ENCODE measurements around the gene FANCG.

FANCG gene

GRCh38 chr9:35079426-35080341, at the start of gene FANCG:
TSS of gene FANCG (minus strand) at chr9:35079942. CDS start at chr9:35079524, 418 bp downstream.
- Mint-ChIP-seq H3K4me1 (ENCODE audit: low read depth) (peaks cover 24% of the 10 kb centered on the region), H3K9me3 (no peaks in the 10 kb centered on the region), H3K36me3 (ENCODE audit: low read depth) (peaks cover 20% of the 10 kb centered on the region), H3K27ac (peak within 1 kb of the TSS; percentile 100), H3K27me3 (ENCODE audit: low read depth) (no peaks in the 10 kb centered on the region), H3K4me3 (peak within 1 kb of the TSS; percentile 98)

GRCh38 chr9:35116898-35117551, 37.3 kb upstream of the FANCG start:
- peaks cover 4% of the 10 kb centered on the region for H3K36me3 Mint-ChIP-seq (ENCODE audit: low read depth)
- peak overlapping the region; percentile 99 for H3K4me3 Mint-ChIP-seq
- no peaks in the 10 kb centered on the region for H3K27me3 Mint-ChIP-seq (ENCODE audit: low read depth)
- peak overlapping the region; percentile 95 for H3K27ac Mint-ChIP-seq
- no peaks in the 10 kb centered on the region for H3K9me3 Mint-ChIP-seq
- H3K4me1 Mint-ChIP-seq (ENCODE audit: low read depth) = peaks cover 40% of the 10 kb centered on the region

DNA sequence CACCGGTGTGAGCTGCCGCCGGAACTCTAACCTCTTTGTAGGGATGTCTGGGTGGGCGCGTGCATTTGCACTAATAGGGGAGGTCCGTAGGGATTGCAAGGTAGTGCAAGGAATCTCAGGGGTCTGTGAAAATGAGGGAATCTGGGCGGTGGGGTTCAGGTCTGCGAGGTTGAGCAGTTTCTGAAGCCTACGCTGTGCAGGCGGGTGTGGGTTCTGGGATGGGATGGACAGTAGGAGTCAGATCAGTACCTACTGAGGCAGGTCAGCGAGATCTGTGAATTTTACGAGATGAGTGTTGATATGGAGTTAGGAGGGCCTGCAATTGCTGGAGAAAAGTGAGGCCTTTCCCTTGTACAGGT, 36.8 kb upstream of the FANCG start:
- peaks cover 4% of the 10 kb centered on the region for H3K36me3 Mint-ChIP-seq (ENCODE audit: low read depth)
- H3K27me3 Mint-ChIP-seq (ENCODE audit: low read depth) = no peaks in the 10 kb centered on the region
- H3K27ac Mint-ChIP-seq = peak overlapping the region; percentile 95
- peaks cover 45% of the 10 kb centered on the region for H3K4me1 Mint-ChIP-seq (ENCODE audit: low read depth)
- peak overlapping the region; percentile 99 for H3K4me3 Mint-ChIP-seq
- H3K9me3 Mint-ChIP-seq = no peaks in the 10 kb centered on the region

DNA sequence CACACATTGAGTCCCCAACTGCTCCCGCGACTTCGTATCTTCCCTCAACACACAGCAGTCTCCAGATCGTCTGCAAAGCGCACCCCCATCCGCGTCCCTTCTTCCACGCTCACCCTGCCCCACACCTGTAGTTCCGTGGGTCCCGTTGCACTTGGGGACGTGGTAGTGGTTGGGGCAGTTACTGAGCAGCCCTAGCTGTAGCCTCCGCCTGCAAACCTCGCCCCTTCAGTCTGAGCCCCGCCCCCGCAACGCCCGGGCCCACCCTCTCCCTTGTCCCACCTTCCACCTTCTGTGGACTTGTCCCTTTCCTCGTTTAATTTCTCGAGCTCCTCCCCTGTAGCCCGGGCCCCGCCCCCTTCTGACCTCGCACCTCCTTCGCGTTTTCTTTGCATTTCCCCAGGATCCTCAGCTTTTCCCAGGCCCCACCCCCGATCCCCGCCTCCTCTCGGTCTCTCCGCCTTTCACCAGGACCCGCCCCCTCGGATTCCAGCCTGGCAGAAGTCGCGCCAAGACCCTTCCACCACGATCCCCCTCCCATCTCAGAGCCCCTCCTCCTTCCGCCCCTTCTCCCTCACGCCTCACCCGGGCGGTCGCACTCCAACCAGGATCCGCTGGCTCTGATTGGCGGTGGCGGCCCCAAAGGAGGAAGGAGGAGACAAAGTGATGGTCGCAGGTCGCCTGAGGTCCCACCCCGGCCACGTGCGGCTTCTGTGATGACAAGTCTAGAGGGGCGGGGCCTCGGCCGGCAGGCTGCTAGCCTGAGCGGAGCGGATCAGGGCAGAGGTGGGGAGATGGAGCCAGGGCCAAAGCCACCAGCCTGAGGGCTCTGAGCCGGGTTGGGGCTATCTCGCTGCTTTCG, 36.2 kb upstream of the FANCG start, which contains the start of gene ATOSB:
Gene ATOSB, minus strand, starts transcription at position 183 of the 859 bp plus-strand sequence. CDS start 7,588 bp downstream, outside the sequence.
- Mint-ChIP-seq H3K27me3 (ENCODE audit: low read depth) (no peaks in the 10 kb centered on the region), H3K4me1 (ENCODE audit: low read depth) (peaks cover 47% of the 10 kb centered on the region), H3K27ac (peak within 1 kb of the TSS; percentile 95), H3K4me3 (peak within 1 kb of the TSS; percentile 99), H3K9me3 (no peaks in the 10 kb centered on the region), H3K36me3 (ENCODE audit: low read depth) (peaks cover 4% of the 10 kb centered on the region)

- Mint-ChIP-seq H3K4me3 (peak overlapping the region; percentile 99), H3K4me1 (ENCODE audit: low read depth) (peaks cover 53% of the 10 kb centered on the region), H3K27me3 (ENCODE audit: low read depth) (no peaks in the 10 kb centered on the region), H3K27ac (peak overlapping the region; percentile 95), H3K9me3 (no peaks in the 10 kb centered on the region), H3K36me3 (ENCODE audit: low read depth) (peaks cover 4% of the 10 kb centered on the region)
Measured at GRCh38 chr9:35114840-35115628, 35.3 kb upstream of the FANCG start.

DNA sequence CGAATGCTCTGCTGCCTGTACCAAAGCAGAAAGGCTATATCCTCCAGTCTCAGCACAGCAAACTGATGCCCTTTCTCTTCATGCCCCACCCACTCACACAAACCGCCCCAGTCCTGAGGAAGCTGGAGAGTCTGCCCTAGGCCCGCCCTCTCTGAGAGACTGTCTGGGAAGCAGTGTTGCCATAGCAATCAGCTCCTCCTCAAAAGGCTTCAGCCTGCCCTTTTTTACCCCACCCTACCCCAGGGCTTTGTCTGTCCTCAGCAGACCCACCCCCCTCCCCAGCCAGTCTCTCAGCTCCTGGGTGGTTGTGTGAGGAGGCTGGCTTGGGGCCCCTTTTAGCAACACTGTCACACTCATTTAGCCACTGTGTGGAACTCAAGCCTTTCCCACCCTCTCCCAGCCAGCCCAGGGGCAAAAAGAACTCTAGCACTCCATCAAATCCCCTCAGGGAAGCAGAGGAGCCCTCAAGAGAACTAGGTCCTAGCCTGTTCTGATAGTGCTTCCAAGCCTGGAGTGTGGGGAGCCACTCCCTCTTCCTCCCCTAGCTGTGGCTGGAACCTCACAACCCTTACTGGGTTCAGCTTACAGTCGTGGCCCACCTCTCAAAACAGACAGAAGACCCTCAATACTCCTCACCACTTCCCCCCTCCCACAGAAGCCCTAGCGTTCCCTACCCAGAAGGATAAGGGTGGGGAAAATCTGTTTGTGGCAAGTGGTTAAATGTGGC, 34.5 kb upstream of the FANCG start:
- no peaks in the 10 kb centered on the region for H3K27me3 Mint-ChIP-seq (ENCODE audit: low read depth)
- no peaks in the 10 kb centered on the region for H3K9me3 Mint-ChIP-seq
- peaks cover 4% of the 10 kb centered on the region for H3K36me3 Mint-ChIP-seq (ENCODE audit: low read depth)
- peaks cover 56% of the 10 kb centered on the region for H3K4me1 Mint-ChIP-seq (ENCODE audit: low read depth)
- H3K27ac Mint-ChIP-seq = peak overlapping the region; percentile 95
- peak overlapping the region; percentile 99 for H3K4me3 Mint-ChIP-seq

- peak overlapping the region; percentile 86 for H3K27ac Mint-ChIP-seq
- no peaks in the 10 kb centered on the region for H3K27me3 Mint-ChIP-seq (ENCODE audit: low read depth)
- H3K4me3 Mint-ChIP-seq = peak overlapping the region; percentile 78
- H3K36me3 Mint-ChIP-seq (ENCODE audit: low read depth) = peaks cover 9% of the 10 kb centered on the region
- peaks cover 61% of the 10 kb centered on the region for H3K4me1 Mint-ChIP-seq (ENCODE audit: low read depth)
- H3K9me3 Mint-ChIP-seq = no peaks in the 10 kb centered on the region
Measured at GRCh38 chr9:35112257-35113020, 32.7 kb upstream of the FANCG start.

GRCh38 chr9:35111001-35111933, 31.5 kb upstream of the FANCG start:
- Mint-ChIP-seq H3K36me3 (ENCODE audit: low read depth) (peaks cover 9% of the 10 kb centered on the region), H3K27ac (peak overlapping the region; percentile 86), H3K9me3 (no peaks in the 10 kb centered on the region), H3K27me3 (ENCODE audit: low read depth) (no peaks in the 10 kb centered on the region), H3K4me1 (ENCODE audit: low read depth) (peaks cover 53% of the 10 kb centered on the region), H3K4me3 (peak overlapping the region; percentile 78)

GRCh38 chr9:35110327-35110761, 30.6 kb upstream of the FANCG start:
- no peaks in the 10 kb centered on the region for H3K9me3 Mint-ChIP-seq
- H3K4me3 Mint-ChIP-seq = peak overlapping the region; percentile 33
- peaks cover 14% of the 10 kb centered on the region for H3K36me3 Mint-ChIP-seq (ENCODE audit: low read depth)
- no peak overlapping the region for H3K27ac Mint-ChIP-seq
- no peaks in the 10 kb centered on the region for H3K27me3 Mint-ChIP-seq (ENCODE audit: low read depth)
- H3K4me1 Mint-ChIP-seq (ENCODE audit: low read depth) = peaks cover 49% of the 10 kb centered on the region

GRCh38 chr9:35108946-35109575, 29.3 kb upstream of the FANCG start:
- Mint-ChIP-seq H3K9me3 (no peaks in the 10 kb centered on the region), H3K27ac (no peak overlapping the region), H3K36me3 (ENCODE audit: low read depth) (peaks cover 21% of the 10 kb centered on the region), H3K4me1 (ENCODE audit: low read depth) (peaks cover 37% of the 10 kb centered on the region), H3K4me3 (no peak overlapping the region), H3K27me3 (ENCODE audit: low read depth) (no peaks in the 10 kb centered on the region)

- Mint-ChIP-seq H3K27me3 (ENCODE audit: low read depth) (no peaks in the 10 kb centered on the region), H3K4me3 (no peak overlapping the region), H3K9me3 (no peaks in the 10 kb centered on the region), H3K27ac (no peak overlapping the region), H3K36me3 (ENCODE audit: low read depth) (peaks cover 17% of the 10 kb centered on the region), H3K4me1 (ENCODE audit: low read depth) (peaks cover 36% of the 10 kb centered on the region)
Measured at GRCh38 chr9:35108461-35108860, 28.7 kb upstream of the FANCG start.
